ENCODE measurements around the gene SAMD9. TPM values are rescaled to one million over a fixed set of nuclear protein-coding genes. Genes with fewer than 3 reads are reported as not detected.
"Not testable (repeated sequence)": the region's sequence is repeated elsewhere in the genome, so short reads cannot be mapped to it uniquely, and the experiment has no call there.

Gene SAMD9
- total RNA-seq, 1 experiment from 2014 or later: 13.5 TPM

DNA sequence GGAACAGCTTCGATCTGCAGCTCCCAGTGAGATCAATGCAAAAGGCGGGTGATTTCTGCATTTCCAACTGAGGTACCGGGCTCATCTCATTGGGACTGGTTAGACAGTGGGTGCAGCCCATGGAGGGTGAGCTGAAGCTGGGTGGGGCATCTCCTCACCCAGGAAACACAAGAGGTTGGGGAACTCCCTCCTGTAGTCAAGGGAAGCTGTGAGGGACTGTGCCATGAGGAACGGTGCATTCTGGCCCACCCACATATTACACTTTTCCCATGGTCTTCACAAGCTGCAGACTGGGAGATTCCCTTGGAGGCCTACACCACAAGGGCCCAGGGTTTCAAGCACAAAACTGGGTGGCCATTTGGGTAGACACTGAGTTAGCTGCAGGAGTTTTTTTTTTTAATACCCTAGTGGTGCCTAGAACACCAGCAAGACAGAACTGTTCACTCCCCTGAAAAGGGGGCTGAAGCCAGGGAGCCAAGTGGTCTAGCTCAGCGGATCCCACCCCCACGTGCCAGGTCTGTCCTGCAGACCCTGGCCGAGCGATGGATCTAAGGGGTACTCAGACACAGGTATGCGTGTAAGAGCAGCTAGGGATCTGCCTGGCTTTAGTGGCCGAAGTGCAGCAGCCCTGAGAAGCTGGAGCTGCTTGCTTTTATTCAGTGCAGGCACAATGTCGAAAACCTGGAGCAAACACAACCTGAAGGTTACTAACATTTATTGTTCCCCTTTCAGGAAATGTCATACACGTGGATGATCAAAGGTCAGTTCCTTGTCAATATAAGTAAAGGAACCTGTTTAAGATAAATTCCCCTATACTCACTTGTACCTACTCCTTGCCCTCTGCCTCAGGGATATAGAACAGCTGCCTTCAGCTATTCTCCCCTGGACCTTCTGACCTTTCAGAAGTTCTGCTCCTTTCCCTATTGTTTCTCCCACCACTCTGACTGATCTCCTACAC lies 3.1 kb upstream of the SAMD9 start:
- DNase-seq (ENCODE audit: low read depth): no peak

DNA sequence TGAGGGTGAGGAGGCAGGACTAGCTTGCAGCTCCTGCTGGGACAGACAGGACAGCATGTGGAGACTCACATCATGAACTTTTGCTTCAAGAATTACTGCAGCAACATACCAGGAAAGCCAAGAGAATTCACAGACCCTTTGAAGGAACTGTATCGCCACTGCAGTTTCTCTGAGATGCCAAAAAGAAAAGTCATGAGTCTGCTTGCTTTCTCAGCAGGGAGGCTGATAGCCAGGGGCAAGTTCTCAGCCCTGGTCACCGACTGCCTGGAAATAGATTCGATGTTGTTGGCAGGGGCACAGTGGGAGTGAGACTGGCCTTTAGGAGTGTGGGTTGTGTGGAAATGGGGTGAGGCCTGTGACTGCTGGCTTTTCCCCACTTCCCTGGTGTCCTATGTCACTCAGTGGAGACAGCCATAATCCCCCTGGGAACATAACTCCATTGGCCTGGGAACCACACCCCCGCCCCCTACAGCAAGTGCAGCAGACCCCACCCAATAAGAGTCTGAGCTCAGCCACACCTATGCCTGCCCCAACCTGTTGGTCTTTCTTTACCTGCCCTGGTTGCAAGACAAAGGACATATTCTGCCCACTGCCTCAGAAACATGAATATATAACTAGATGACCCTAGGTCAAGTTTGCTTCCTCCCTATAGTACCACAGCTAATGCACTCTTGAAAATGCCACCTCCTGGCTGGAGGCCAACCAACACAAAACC lies 1.6 kb upstream of the SAMD9 start:
- DNase-seq (ENCODE audit: low read depth): peak; percentile 25

- DNase-seq (ENCODE audit: low read depth): peak; percentile 4
Observed at GRCh38 chr7:93117327-93117726, 452 bp downstream of the SAMD9 start.

- peak; percentile 66 for DNase-seq (ENCODE audit: low read depth)
Observed at GRCh38 chr7:93115796-93116195, 2.0 kb downstream of the SAMD9 start.

DNA sequence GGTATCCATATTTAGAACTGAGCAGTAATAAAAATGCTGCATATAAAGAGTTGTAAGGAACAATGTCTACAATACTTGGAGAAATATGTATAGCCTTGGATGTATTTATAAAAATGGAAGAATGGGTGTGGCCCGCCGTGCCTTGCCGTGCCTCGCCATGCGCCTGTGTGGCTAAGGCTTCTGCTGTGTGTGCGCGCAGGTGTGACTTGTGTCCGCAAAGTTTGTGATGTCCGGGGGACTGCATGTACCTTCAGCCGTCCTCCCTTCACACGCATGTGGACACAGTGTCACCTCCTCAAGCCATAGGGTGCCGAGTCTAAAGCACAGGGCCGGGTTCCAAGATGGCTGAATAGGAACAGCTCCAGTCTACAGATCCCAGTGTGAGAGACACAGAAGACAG lies 9.8 kb downstream of the SAMD9 start:
- DNase-seq (ENCODE audit: low read depth): no peak

DNA sequence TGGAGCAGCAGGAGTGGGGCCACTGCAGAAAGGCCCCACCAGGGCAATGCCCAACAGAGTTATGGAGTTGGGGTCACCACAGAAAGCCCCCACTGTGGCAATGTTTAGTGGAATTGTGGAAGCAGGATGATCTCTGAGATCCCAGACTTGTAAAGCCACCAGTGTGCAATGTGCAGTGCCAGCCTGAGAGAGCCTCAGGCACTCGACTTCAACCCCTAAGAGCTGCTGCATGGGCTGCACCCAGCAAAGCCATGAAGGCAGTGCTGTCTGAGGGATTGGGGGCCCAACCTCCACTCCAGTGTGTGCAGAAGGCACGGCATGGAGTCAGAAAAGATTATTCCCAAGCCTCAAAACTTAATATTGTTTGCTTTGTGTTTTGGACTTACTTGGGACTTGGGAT lies 20.4 kb downstream of the SAMD9 start:
- no peak for DNase-seq (ENCODE audit: low read depth)

GRCh38 chr7:93092757-93093370 lies 24.9 kb downstream of the SAMD9 start:
- DNase-seq (ENCODE audit: low read depth): peak; percentile 11

- DNase-seq (ENCODE audit: low read depth): not testable (repeated sequence)
Observed at GRCh38 chr7:93073357-93073756, 44.4 kb downstream of the SAMD9 start.

- DNase-seq (ENCODE audit: low read depth): no peak
Observed at GRCh38 chr7:93062599-93062998, 55.2 kb downstream of the SAMD9 start.

DNA sequence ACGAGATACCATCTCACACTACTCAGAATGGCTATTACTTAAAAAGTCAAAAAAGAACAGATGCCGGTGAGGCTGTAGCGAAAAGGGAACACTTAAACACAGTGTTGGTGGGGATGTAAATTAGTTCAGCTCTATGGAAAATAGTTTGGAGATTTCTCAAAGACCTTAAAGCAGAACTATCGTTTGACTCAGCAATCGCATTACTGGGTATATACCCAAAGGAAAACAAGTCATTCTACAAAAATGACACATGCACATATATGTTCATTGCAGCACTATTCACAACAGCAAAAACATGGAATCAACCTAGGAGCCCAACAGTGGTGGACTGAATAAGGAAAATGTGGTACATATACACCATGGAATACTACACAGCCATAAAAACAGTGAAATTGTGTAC lies 56.9 kb downstream of the SAMD9 start:
- DNase-seq (ENCODE audit: low read depth): no peak

- no peak for DNase-seq (ENCODE audit: low read depth)
Observed at GRCh38 chr7:93060025-93060424, 57.8 kb downstream of the SAMD9 start.

GRCh38 chr7:93056621-93057020 lies 61.2 kb downstream of the SAMD9 start:
- not testable (repeated sequence) for DNase-seq (ENCODE audit: low read depth)

DNA sequence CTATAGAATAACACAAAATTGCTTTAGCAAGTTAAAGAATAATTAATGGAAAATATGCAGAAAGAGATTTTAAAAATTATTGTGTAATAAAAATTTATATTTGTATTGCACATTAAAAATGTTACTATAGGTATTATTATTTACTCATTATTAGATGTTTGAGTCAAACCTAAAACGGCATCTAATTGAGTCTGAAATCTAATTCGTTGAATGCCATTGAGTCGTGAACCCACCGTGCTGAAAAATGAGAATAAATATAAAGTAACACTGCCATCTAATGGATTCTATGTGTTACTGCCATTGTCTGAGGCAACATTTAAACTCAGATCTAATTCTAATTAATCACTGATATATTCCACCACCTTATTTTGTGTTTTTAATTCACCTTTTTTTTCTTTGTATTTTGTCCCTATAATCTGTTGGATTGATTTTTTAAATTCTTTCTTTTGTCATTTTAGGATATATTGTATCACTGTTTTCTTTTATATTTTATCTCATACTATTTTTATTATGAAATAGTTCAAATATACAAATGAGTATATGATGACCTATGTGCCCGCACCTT lies 62.2 kb downstream of the SAMD9 start:
- DNase-seq (ENCODE audit: low read depth): peak; percentile 16

DNA sequence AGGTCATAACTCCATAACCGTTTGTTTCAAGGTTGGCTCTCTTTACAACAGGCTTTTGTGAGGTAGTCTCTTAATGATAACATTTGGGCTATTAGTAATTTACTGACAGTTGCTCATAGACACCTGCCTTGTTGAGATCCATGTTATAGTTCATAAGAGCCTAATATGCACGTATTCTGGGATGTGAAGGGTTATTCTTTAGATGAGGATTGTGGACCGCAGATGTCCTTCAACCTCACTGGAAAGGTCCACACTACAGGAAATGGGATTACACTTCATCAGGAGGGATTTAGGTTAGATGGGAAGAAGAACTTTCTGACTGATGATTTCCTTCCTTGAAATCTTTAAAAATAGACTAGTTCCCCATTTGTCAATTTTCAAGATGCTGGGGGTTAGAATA lies 62.8 kb downstream of the SAMD9 start:
- no peak for DNase-seq (ENCODE audit: low read depth)

GRCh38 chr7:93053949-93054943 lies 63.5 kb downstream of the SAMD9 start:
- DNase-seq (ENCODE audit: low read depth): no peak

DNA sequence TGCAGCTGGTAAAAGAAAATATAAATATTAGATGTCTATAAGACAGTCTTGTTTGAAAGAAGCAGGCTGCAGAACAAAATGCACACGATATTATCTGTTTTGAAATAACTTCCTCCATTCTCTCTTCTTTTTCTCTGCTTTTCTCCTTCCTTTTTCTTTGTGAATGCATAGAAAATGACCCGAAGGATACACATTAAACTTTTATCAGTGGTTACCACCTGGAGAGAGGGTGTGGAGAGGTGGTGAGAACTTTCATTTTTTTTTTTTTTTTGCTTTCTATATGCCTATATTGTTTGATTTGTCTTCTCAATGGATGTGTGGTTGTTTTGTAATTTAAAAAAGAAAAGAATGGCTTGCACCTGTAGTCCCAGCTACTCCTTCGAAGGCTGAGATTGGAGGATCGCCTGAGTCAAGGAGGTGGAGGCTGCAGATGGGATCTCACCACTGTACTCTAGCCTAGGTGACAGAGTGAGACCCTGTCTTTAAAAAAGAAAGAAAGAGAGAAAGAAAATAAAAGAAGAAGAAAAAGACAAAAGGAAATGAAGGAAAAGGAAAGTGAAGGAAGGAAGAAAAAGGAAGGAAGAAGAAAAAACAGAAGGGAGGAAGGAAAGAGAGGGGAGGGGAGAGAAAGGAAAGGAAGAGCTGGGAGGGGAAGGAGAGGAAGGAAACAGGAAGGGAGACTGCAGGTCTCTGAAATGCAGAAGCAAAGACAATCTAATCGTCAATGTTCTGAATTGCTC lies 64.4 kb downstream of the SAMD9 start:
- DNase-seq (ENCODE audit: low read depth): no peak

- no peak for DNase-seq (ENCODE audit: low read depth)
Observed at GRCh38 chr7:93051660-93052059, 66.1 kb downstream of the SAMD9 start.
